ENCODE results near the gene SCYGR1. TPM values are rescaled to one million over a fixed set of nuclear protein-coding genes. Genes with fewer than 3 reads are reported as not detected.
"Not testable (repeated sequence)": the region's sequence is repeated elsewhere in the genome, so short reads cannot be mapped to it uniquely, and the experiment has no call there.

The SCYGR1 gene
- polyA plus RNA-seq, 1 donor (not counting 4 experiments of a cell fraction or from before 2014, with no cell fraction given) = not detected

GRCh38 chr2:227366769-227367426 lies 20.9 kb downstream of the SCYGR1 start:
- H3K27me3 ChIP-seq (ENCODE audit: control insufficient read depth, extremely low read depth, insufficient read depth, low read length) = no peaks in the 10 kb centered on the region
- H3K79me2 ChIP-seq (ENCODE audit: control insufficient read depth, insufficient read depth, low read length) = no peaks in the 10 kb centered on the region
- H3K9me1 ChIP-seq (ENCODE audit: control insufficient read depth, extremely low read depth, insufficient read depth, low read length) = no peaks in the 10 kb centered on the region
- H3K36me3 ChIP-seq (ENCODE audit: control insufficient read depth in 2 of 2, extremely low read depth in 1 of 2, insufficient read depth in 2 of 2, low read length in 2 of 2) = no peaks in the 10 kb centered on the region
- H3K9me3 ChIP-seq (ENCODE audit: control insufficient read depth, low read depth, low read length) = no peaks in the 10 kb centered on the region
- TF ChIP-seq EZH2 (IDR thresholded peaks at IDR 0.05; ENCODE audit: low read length) = no peak
- no peak for TF ChIP-seq CTCF (optimal IDR thresholded peaks at IDR 0.05 in 1 of 3, IDR thresholded peaks at IDR 0.05 in 1 of 3, conservative IDR thresholded peaks at IDR 0.05 in 1 of 3; ENCODE audit: extremely low read depth in 1 of 3, insufficient read depth in 2 of 3, low read length in 3 of 3)
- H4K20me1 ChIP-seq (ENCODE audit: control insufficient read depth, extremely low read depth, insufficient read depth, low read length) = no peaks in the 10 kb centered on the region
- no peak overlapping the region for H2AFZ ChIP-seq (ENCODE audit: control insufficient read depth, low read length)
- DNase-seq (ENCODE audit: low read depth, low spot score) (no peak), FAIRE-seq (no peak)
- dilution Hi-C loops (cut with MboI; ENCODE audit: extremely low pct_ligation_motif_present, low sequenced_read_pairs) = no loop called here
- H3K9ac ChIP-seq (ENCODE audit: control insufficient read depth, extremely low read depth, insufficient read depth, low read length) = no peak overlapping the region
- H3K4me1 ChIP-seq (ENCODE audit: control insufficient read depth, extremely low read depth, insufficient read depth, low read length) = peaks cover 7% of the 10 kb centered on the region
- no peak overlapping the region for H3K4me3 ChIP-seq (ENCODE audit: control insufficient read depth in 2 of 3, extremely low read depth in 1 of 3, insufficient read depth in 2 of 3, low read depth in 1 of 3, low read length in 3 of 3)
- H3K27ac ChIP-seq (ENCODE audit: control insufficient read depth, insufficient read depth, low read length) = no peak overlapping the region
- no peak overlapping the region for H3K4me2 ChIP-seq (ENCODE audit: control insufficient read depth, extremely low read depth, insufficient read depth, low read depth, low read length)

- Histone ChIP-seq H3K4me3 (ENCODE audit: control insufficient read depth in 2 of 3, extremely low read depth in 1 of 3, insufficient read depth in 2 of 3, low read depth in 1 of 3, low read length in 3 of 3) (no peak overlapping the region), H3K9ac (ENCODE audit: control insufficient read depth, extremely low read depth, insufficient read depth, low read length) (no peak overlapping the region), H3K27ac (ENCODE audit: control insufficient read depth, insufficient read depth, low read length) (no peak overlapping the region), H4K20me1 (ENCODE audit: control insufficient read depth, extremely low read depth, insufficient read depth, low read length) (no peaks in the 10 kb centered on the region), H3K9me1 (ENCODE audit: control insufficient read depth, extremely low read depth, insufficient read depth, low read length) (no peaks in the 10 kb centered on the region), H3K27me3 (ENCODE audit: control insufficient read depth, extremely low read depth, insufficient read depth, low read length) (no peaks in the 10 kb centered on the region), H3K36me3 (ENCODE audit: control insufficient read depth in 2 of 2, extremely low read depth in 1 of 2, insufficient read depth in 2 of 2, low read length in 2 of 2) (no peaks in the 10 kb centered on the region), H2AFZ (ENCODE audit: control insufficient read depth, low read length) (no peak overlapping the region), H3K9me3 (ENCODE audit: control insufficient read depth, low read depth, low read length) (no peaks in the 10 kb centered on the region), H3K4me1 (ENCODE audit: control insufficient read depth, extremely low read depth, insufficient read depth, low read length) (peaks cover 7% of the 10 kb centered on the region), H3K4me2 (ENCODE audit: control insufficient read depth, extremely low read depth, insufficient read depth, low read depth, low read length) (no peak overlapping the region), H3K79me2 (ENCODE audit: control insufficient read depth, insufficient read depth, low read length) (no peaks in the 10 kb centered on the region)
- DNase-seq (ENCODE audit: low read depth, low spot score) = no peak
- TF ChIP-seq EZH2 (IDR thresholded peaks at IDR 0.05; ENCODE audit: low read length) = no peak
- TF ChIP-seq CTCF (optimal IDR thresholded peaks at IDR 0.05 in 1 of 3, IDR thresholded peaks at IDR 0.05 in 1 of 3, conservative IDR thresholded peaks at IDR 0.05 in 1 of 3; ENCODE audit: extremely low read depth in 1 of 3, insufficient read depth in 2 of 3, low read length in 3 of 3) = no peak
- no peak for FAIRE-seq
- dilution Hi-C loops (cut with MboI; ENCODE audit: extremely low pct_ligation_motif_present, low sequenced_read_pairs) = no loop called here
Observed at GRCh38 chr2:227365833-227366232, 21.9 kb downstream of the SCYGR1 start.

- H3K79me2 ChIP-seq (ENCODE audit: control insufficient read depth, insufficient read depth, low read length); H3K36me3 ChIP-seq (ENCODE audit: control insufficient read depth in 2 of 2, extremely low read depth in 1 of 2, insufficient read depth in 2 of 2, low read length in 2 of 2); H3K4me3 ChIP-seq (ENCODE audit: control insufficient read depth in 2 of 3, extremely low read depth in 1 of 3, insufficient read depth in 2 of 3, low read depth in 1 of 3, low read length in 3 of 3); H3K4me2 ChIP-seq (ENCODE audit: control insufficient read depth, extremely low read depth, insufficient read depth, low read depth, low read length); H3K9ac ChIP-seq (ENCODE audit: control insufficient read depth, extremely low read depth, insufficient read depth, low read length); H3K4me1 ChIP-seq (ENCODE audit: control insufficient read depth, extremely low read depth, insufficient read depth, low read length); H3K9me3 ChIP-seq (ENCODE audit: control insufficient read depth, low read depth, low read length); H2AFZ ChIP-seq (ENCODE audit: control insufficient read depth, low read length); H4K20me1 ChIP-seq (ENCODE audit: control insufficient read depth, extremely low read depth, insufficient read depth, low read length); H3K9me1 ChIP-seq (ENCODE audit: control insufficient read depth, extremely low read depth, insufficient read depth, low read length); FAIRE-seq; H3K27ac ChIP-seq (ENCODE audit: control insufficient read depth, insufficient read depth, low read length); dilution Hi-C loops (cut with MboI; ENCODE audit: extremely low pct_ligation_motif_present, low sequenced_read_pairs); DNase-seq (ENCODE audit: low read depth, low spot score); H3K27me3 ChIP-seq (ENCODE audit: control insufficient read depth, extremely low read depth, insufficient read depth, low read length): not testable (repeated sequence)
Observed at GRCh38 chr2:227364585-227365263, 23.0 kb downstream of the SCYGR1 start.

All from keratinocyte (primary cell).